ENCODE measurements around the gene COL16A1.

The COL16A1 gene

DNA sequence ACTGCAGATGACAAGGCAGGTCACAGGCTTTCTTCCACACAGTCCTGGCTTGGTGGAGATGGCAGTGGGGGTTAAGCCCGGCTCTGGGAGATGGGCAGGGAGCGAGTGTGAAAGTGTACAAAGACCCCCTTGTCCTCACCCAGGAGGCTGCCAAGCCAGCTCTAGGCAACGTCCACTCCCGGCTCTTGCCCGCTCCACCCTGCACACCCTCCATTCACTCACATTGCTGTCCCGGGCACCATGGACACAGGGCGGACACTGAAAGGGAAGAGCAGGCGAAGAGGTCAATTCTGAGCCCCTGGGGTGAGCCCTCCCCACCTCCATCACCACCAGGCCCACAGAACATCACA, 8.9 kb downstream of the COL16A1 start (continued):
- TF ChIP-seq ZFP69B (tag by site-specific recombination; IDR thresholded peaks at IDR 0.05) (no peak), SCRT1 (tag by site-specific recombination; IDR thresholded peaks at IDR 0.05; ENCODE audit: borderline replicate concordance) (no peak), TCF7L2 (IDR thresholded peaks at IDR 0.05; ENCODE audit: borderline replicate concordance, low read depth, low read length) (no peak), BCL11A (tag by site-specific recombination; IDR thresholded peaks at IDR 0.05; ENCODE audit: low read depth) (no peak), ZNF10 (tag by site-specific recombination; IDR thresholded peaks at IDR 0.05) (no peak), GLIS1 (tag by site-specific recombination; IDR thresholded peaks at IDR 0.05) (no peak), ZNF677 (tag by site-specific recombination; IDR thresholded peaks at IDR 0.05) (no peak)

DNA sequence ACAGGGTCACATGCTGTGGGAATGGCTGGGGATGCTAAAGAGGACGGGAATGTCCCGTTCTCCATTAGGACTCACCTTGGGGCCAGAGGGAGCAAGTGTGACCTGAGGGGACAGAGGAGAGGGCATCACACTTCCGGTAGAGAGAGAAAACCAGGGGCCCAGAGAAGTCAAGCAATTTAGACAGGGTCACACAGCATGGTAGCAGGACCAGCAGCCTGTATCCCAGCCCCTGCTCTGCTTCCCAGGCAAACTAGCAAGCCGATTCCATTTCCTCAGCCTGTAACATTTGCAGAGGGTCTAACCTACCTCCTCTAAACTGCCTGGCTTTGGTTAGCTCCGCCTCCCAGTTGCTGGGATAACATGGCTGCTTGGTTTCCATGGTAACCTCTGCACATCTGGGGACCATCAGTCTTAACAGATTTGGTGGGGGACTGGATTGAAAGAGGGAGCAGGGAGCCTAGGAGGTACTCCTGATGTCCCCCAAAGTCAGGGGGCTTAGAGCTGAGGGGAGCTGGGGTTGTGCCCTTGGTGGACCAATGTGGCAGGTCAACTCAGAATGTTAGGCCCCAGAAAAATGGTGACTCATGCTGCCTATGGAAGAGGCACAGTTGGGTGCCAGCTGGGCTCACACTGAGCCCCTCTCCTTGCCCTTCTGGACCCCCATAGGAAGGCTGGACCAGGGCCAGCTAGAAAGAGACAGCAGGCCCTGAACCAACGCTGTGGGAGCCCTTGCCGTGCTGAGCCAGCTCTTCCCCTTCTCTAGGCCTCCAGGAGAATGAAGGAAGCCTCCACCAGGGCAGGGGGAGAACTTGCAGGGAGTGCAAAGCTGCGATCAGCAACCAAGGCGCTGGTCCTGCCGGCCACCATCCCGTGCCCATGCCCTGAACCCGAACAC, 9.5 kb downstream of the COL16A1 start:
- no peak overlapping the region for H3K4me3 ChIP-seq (ENCODE audit: low read depth, low read length)
- CTCF ChIA-PET = interaction anchor here (0.6 to 1.1 kb wide), 5 partner anchors 9 to 60 kb away, joined by 3 to 5 read pairs (median 3); partner anchors contain the start of gene COL16A1
- H3K4me1 ChIP-seq (ENCODE audit: control insufficient read depth, insufficient read depth, low read length) = no peaks in the 10 kb centered on the region
- no peaks in the 10 kb centered on the region for H3K9me3 ChIP-seq (ENCODE audit: control insufficient read depth, insufficient read depth, low read depth, low read length)
- no peak overlapping the region for H3K27ac ChIP-seq (ENCODE audit: extremely low read depth, low read depth, low read length)
- TF ChIP-seq ZSCAN30 (tag by site-specific recombination; IDR thresholded peaks at IDR 0.05) (no peak), SP7 (tag by site-specific recombination; IDR thresholded peaks at IDR 0.05) (no peak), SCRT1 (tag by site-specific recombination; IDR thresholded peaks at IDR 0.05; ENCODE audit: borderline replicate concordance) (no peak), ZBTB8A (tag by site-specific recombination; IDR thresholded peaks at IDR 0.05) (peak; percentile 49; the same call in 1 of the 2 replicates), GLIS1 (tag by site-specific recombination; IDR thresholded peaks at IDR 0.05) (no peak), ZNF426 (tag by site-specific recombination; IDR thresholded peaks at IDR 0.05) (no peak), ZNF529 (tag by site-specific recombination; IDR thresholded peaks at IDR 0.05; ENCODE audit: insufficient replicate concordance) (no peak), HOXA7 (CRISPR knock-in tag; IDR thresholded peaks at IDR 0.05; ENCODE audit: borderline replicate concordance) (no peak), ZNF558 (tag by site-specific recombination; IDR thresholded peaks at IDR 0.05) (no peak), ZIC2 (tag by site-specific recombination; IDR thresholded peaks at IDR 0.05) (peak; percentile 95), ZNF747 (tag by site-specific recombination; IDR thresholded peaks at IDR 0.05) (no peak), ZNF580 (tag by site-specific recombination; IDR thresholded peaks at IDR 0.05) (0 out of 2 replicates have a peak, but pooled peaks have one; percentile 58), GLIS2 (tag by site-specific recombination; IDR thresholded peaks at IDR 0.05) (no peak), ZNF600 (tag by site-specific recombination; IDR thresholded peaks at IDR 0.05) (no peak), ZNF624 (tag by site-specific recombination; IDR thresholded peaks at IDR 0.05) (no peak), ZNF768 (tag by site-specific recombination; IDR thresholded peaks at IDR 0.05) (peak; percentile 94), ZNF555 (tag by site-specific recombination; conservative IDR thresholded peaks at IDR 0.05) (no peak), ZNF629 (tag by site-specific recombination; IDR thresholded peaks at IDR 0.05) (no peak), KLF16 (tag by site-specific recombination; IDR thresholded peaks at IDR 0.05) (no peak), ZNF155 (tag by site-specific recombination; IDR thresholded peaks at IDR 0.05) (no peak)
- POLR2A ChIA-PET = interaction anchor here (0.6 to 1.1 kb wide), 3 partner anchors 10 to 49 kb away, joined by 3 to 7 read pairs (median 4); partner anchors contain the start of genes COL16A1 and PEF1
- H3K36me3 ChIP-seq (ENCODE audit: control insufficient read depth in 2 of 2, insufficient read depth in 1 of 2, low read length in 2 of 2) = no peaks in the 10 kb centered on the region

DNA sequence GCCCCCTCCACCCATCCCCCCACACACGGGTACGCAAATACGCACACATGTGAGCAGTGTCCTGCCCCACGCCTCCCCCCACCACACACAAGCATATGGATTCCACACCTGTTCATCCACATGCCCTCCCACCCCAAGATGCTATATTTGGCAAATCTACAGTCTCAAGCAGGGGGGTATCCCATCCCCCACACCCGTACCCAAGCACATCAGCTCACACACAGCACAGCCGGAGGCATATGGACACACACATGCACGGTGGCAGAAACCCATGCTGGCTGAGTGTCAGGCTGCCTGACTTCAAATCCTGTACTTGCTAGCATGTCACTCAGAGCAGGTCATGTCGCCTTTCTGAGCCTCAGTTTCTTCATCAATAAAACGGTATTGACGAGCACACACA, 10.6 kb downstream of the COL16A1 start:
- no peaks in the 10 kb centered on the region for H3K9me3 ChIP-seq (ENCODE audit: control insufficient read depth, insufficient read depth, low read depth, low read length)
- CTCF ChIA-PET = no interaction called here
- H3K4me1 ChIP-seq (ENCODE audit: control insufficient read depth, insufficient read depth, low read length) = no peaks in the 10 kb centered on the region
- no peaks in the 10 kb centered on the region for H3K36me3 ChIP-seq (ENCODE audit: control insufficient read depth in 2 of 2, insufficient read depth in 1 of 2, low read length in 2 of 2)
- TF ChIP-seq ZNF398 (tag by site-specific recombination; IDR thresholded peaks at IDR 0.05) (0 out of 2 replicates have a peak, but pooled peaks have one; percentile 0), ZNF624 (tag by site-specific recombination; IDR thresholded peaks at IDR 0.05) (no peak)
- no peak overlapping the region for H3K4me3 ChIP-seq (ENCODE audit: low read depth, low read length)
- H3K27ac ChIP-seq (ENCODE audit: extremely low read depth, low read depth, low read length) = no peak overlapping the region
- POLR2A ChIA-PET = no interaction called here
